ENCODE data around the gene AGO4. TPM values are rescaled to one million over a fixed set of nuclear protein-coding genes. Genes with fewer than 3 reads are reported as not detected.

AGO4 gene
- total RNA-seq, 1 experiment from 2014 or later, result 14.8 TPM

GRCh38 chr1:35788139-35788538, 19.7 kb upstream of the AGO4 start:
- no peak overlapping the region for H3K4me3 ChIP-seq (ENCODE audit: low read depth in 2 of 2, low read length in 2 of 2)
- ChIA-PET CTCF (no interaction called here), POLR2A (no interaction called here)
- no peaks in the 10 kb centered on the region for H3K36me3 ChIP-seq (ENCODE audit: control insufficient read depth, insufficient read depth, low read length)
- H3K27me3 ChIP-seq (ENCODE audit: control insufficient read depth, insufficient read depth, low read length), result no peaks in the 10 kb centered on the region
- in situ Hi-C loops (cut with HindIII; ENCODE audit: low pct_unique_long_range_greater_than_20kb, low sequenced_read_pairs) (no loop called here), intact Hi-C loops (cut with micrococcal nuclease; ENCODE audit: unreplicated experiment) (no loop called here)
- BruUV-seq (replicated peaks), result no TSS peak
- no peak for DNase-seq (ENCODE audit: low read depth, low spot score)
- H3K27ac ChIP-seq (ENCODE audit: low read length), result no peak overlapping the region
- H3K9me3 ChIP-seq (ENCODE audit: control insufficient read depth, insufficient read depth, low read depth, low read length), result no peaks in the 10 kb centered on the region
- TF ChIP-seq POLR2AphosphoS5 (IDR thresholded peaks at IDR 0.05; ENCODE audit: low read depth, low read length) (no peak), SIN3A (IDR thresholded peaks at IDR 0.05; ENCODE audit: borderline replicate concordance, insufficient read depth, low read depth, low read length) (no peak), TCF7L2 (IDR thresholded peaks at IDR 0.05; ENCODE audit: low read depth, low read length) (no peak), CTCF (IDR thresholded peaks at IDR 0.05) (no peak)
- TF ChIP-seq, protein P1, sequence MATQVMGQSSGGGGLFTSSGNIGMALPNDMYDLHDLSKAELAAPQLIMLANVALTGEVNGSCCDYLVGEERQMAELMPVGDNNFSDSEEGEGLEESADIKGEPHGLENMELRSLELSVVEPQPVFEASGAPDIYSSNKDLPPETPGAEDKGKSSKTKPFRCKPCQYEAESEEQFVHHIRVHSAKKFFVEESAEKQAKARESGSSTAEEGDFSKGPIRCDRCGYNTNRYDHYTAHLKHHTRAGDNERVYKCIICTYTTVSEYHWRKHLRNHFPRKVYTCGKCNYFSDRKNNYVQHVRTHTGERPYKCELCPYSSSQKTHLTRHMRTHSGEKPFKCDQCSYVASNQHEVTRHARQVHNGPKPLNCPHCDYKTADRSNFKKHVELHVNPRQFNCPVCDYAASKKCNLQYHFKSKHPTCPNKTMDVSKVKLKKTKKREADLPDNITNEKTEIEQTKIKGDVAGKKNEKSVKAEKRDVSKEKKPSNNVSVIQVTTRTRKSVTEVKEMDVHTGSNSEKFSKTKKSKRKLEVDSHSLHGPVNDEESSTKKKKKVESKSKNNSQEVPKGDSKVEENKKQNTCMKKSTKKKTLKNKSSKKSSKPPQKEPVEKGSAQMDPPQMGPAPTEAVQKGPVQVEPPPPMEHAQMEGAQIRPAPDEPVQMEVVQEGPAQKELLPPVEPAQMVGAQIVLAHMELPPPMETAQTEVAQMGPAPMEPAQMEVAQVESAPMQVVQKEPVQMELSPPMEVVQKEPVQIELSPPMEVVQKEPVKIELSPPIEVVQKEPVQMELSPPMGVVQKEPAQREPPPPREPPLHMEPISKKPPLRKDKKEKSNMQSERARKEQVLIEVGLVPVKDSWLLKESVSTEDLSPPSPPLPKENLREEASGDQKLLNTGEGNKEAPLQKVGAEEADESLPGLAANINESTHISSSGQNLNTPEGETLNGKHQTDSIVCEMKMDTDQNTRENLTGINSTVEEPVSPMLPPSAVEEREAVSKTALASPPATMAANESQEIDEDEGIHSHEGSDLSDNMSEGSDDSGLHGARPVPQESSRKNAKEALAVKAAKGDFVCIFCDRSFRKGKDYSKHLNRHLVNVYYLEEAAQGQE (IDR thresholded peaks at IDR 0.05; ENCODE audit: insufficient read depth in 1 of 2, low read depth in 2 of 2, low read length in 1 of 2), result no peak
- no peak for ATAC-seq
- H3K4me1 ChIP-seq (ENCODE audit: control insufficient read depth, insufficient read depth, low read length), result no peaks in the 10 kb centered on the region

GRCh38 chr1:35790670-35791069, 17.1 kb upstream of the AGO4 start:
- ChIA-PET CTCF (no interaction called here), POLR2A (no interaction called here)
- Histone ChIP-seq H3K4me3 (ENCODE audit: low read depth in 2 of 2, low read length in 2 of 2) (no peak overlapping the region), H3K4me1 (ENCODE audit: control insufficient read depth, insufficient read depth, low read length) (no peaks in the 10 kb centered on the region), H3K27ac (ENCODE audit: low read length) (no peak overlapping the region), H3K27me3 (ENCODE audit: control insufficient read depth, insufficient read depth, low read length) (no peaks in the 10 kb centered on the region), H3K9me3 (ENCODE audit: control insufficient read depth, insufficient read depth, low read depth, low read length) (no peaks in the 10 kb centered on the region), H3K36me3 (ENCODE audit: control insufficient read depth, insufficient read depth, low read length) (no peaks in the 10 kb centered on the region)
- in situ Hi-C loops (cut with HindIII; ENCODE audit: low pct_unique_long_range_greater_than_20kb, low sequenced_read_pairs), result no loop called here
- DNase-seq (ENCODE audit: low read depth, low spot score) (no peak), ATAC-seq (no peak)
- intact Hi-C loops (cut with micrococcal nuclease; ENCODE audit: unreplicated experiment), result no loop called here
- BruUV-seq (replicated peaks), result no TSS peak
- TF ChIP-seq, protein P1 (IDR thresholded peaks at IDR 0.05; ENCODE audit: insufficient read depth in 1 of 2, low read depth in 2 of 2, low read length in 1 of 2), result no peak
- TF ChIP-seq TCF7L2 (IDR thresholded peaks at IDR 0.05; ENCODE audit: low read depth, low read length), result no peak
- TF ChIP-seq SIN3A (IDR thresholded peaks at IDR 0.05; ENCODE audit: borderline replicate concordance, insufficient read depth, low read depth, low read length), result no peak
- no peak for TF ChIP-seq CTCF (IDR thresholded peaks at IDR 0.05)
- TF ChIP-seq POLR2AphosphoS5 (IDR thresholded peaks at IDR 0.05; ENCODE audit: low read depth, low read length), result no peak

Measured in Panc1 (cell line).